ENCODE results near the gene NEURL1.

DNA sequence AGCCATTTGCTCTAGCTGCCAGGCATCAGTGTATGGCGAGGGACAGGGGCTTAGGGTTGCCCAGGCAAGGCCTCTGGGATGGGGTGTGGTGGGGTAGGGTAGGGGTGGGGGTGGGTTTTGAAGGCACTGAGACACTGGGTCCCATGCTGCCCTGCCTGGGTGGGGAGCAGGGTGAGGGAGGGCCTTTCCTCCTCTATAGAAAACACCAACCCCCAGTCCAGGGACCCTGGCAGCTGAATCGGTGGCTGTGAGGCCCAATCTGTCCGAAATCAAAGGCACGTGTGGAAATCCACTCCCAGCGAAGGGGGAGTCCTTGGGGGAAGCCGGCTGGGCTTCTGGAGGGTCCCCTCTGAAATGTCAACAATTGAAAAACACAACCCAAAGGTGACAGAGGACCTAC lies 106.4 kb downstream of the NEURL1 start:
- TF ChIP-seq CTCF (IDR thresholded peaks at IDR 0.05) (no peak), EP300 (IDR thresholded peaks at IDR 0.05) (no peak), POLR2A (IDR thresholded peaks at IDR 0.05) (no peak)

All from ovary (tissue), 3 donors.